H9 (cell line): ENCODE results near the gene PTPRN2. TPM values are rescaled to one million over a fixed set of nuclear protein-coding genes. Genes with fewer than 3 reads are reported as not detected.

ENCODE experiments used
- DNase-seq: peaks from one replicate; pipeline ENCODE4 v3.0.0-alpha.2; 2017
- H2AFZ ChIP-seq: one replicate; pipeline ENCODE4 v1.6.1; 2013; ENCODE audit warnings: mild to moderate bottlenecking, low read length, control low read depth, moderate library complexity
- H2AK5ac ChIP-seq: 2 replicates; pipeline ENCODE4 v1.6.1; 2013; ENCODE audit warnings: low read length, control low read depth, mixed read lengths; ENCODE audit not compliant: insufficient read length
- H2BK120ac ChIP-seq: one replicate; pipeline ENCODE4 v1.6.1; 2013; ENCODE audit warnings: low read depth, mild to moderate bottlenecking, low read length, control low read depth, inconsistent platforms; ENCODE audit not compliant: poor library complexity, severe bottlenecking
- H2BK12ac ChIP-seq: 2 replicates; pipeline ENCODE4 v1.6.1; 2013; ENCODE audit warnings: low read length, control low read depth, mixed read lengths, low read depth; ENCODE audit not compliant: insufficient read length
- H2BK15ac ChIP-seq: 2 replicates; pipeline ENCODE4 v1.6.1; 2013; ENCODE audit warnings: low read depth, low read length, control low read depth
- H2BK20ac ChIP-seq: one replicate; pipeline ENCODE4 v1.6.1; 2013; ENCODE audit warnings: low read depth, mild to moderate bottlenecking, low read length, control low read depth, inconsistent platforms; ENCODE audit not compliant: poor library complexity, severe bottlenecking
- H2BK5ac ChIP-seq: 2 replicates; pipeline ENCODE4 v1.6.1; 2013; ENCODE audit warnings: low read length, control low read depth, mixed read lengths; ENCODE audit not compliant: insufficient read length
- H3K14ac ChIP-seq: 2 replicates; pipeline ENCODE4 v1.6.1; 2013; ENCODE audit warnings: low read length, control low read depth; ENCODE audit not compliant: insufficient read depth
- H3K18ac ChIP-seq: 2 replicates; pipeline ENCODE4 v1.6.1; 2013; ENCODE audit warnings: low read depth, mild to moderate bottlenecking, mixed read lengths, low read length, control low read depth; ENCODE audit not compliant: insufficient read length
- H3K23ac ChIP-seq: 2 replicates; pipeline ENCODE4 v1.6.1; 2013; ENCODE audit warnings: low read length, control low read depth, mixed read lengths, low read depth; ENCODE audit not compliant: insufficient read length
- H3K23me2 ChIP-seq: 2 replicates; pipeline ENCODE4 v1.6.1; 2013; ENCODE audit warnings: low read depth, mild to moderate bottlenecking, mixed read lengths, low read length, control low read depth; ENCODE audit not compliant: insufficient read length, poor library complexity, severe bottlenecking
- H3K27ac ChIP-seq: 2 replicates; pipeline ENCODE4 v1.5.1; 2013; ENCODE audit warnings: low read length, control low read depth, mixed read lengths, low read depth; ENCODE audit not compliant: insufficient read length
- H3K27me3 ChIP-seq: 2 replicates; pipeline ENCODE4 v1.6.1; 2013; ENCODE audit warnings: low read length, control low read depth, inconsistent platforms; ENCODE audit not compliant: insufficient read depth
- H3K4ac ChIP-seq: 2 replicates; pipeline ENCODE4 v1.6.1; 2013; ENCODE audit warnings: low read depth, mild to moderate bottlenecking, control low read depth, inconsistent platforms, low read length, moderate library complexity
- H3K4me1 ChIP-seq: 2 replicates; pipeline ENCODE4 v1.6.1; 2013; ENCODE audit warnings: low read length, control low read depth, inconsistent platforms; ENCODE audit not compliant: insufficient read depth
- H3K4me2 ChIP-seq: 2 replicates; pipeline ENCODE4 v1.6.1; 2013; ENCODE audit warnings: low read length, control low read depth, mixed read lengths; ENCODE audit not compliant: insufficient read length, insufficient read depth
- H3K56ac ChIP-seq: 2 replicates; pipeline ENCODE4 v1.6.1; 2013; ENCODE audit warnings: low read depth, mild to moderate bottlenecking, mixed read lengths, low read length, control low read depth; ENCODE audit not compliant: insufficient read length
- H3K79me1 ChIP-seq: 2 replicates; pipeline ENCODE4 v1.6.1; 2013; ENCODE audit warnings: low read depth, mild to moderate bottlenecking, moderate library complexity, low read length, control low read depth, inconsistent platforms; ENCODE audit not compliant: insufficient read depth, poor library complexity, severe bottlenecking
- H3K79me2 ChIP-seq: 2 replicates; pipeline ENCODE4 v1.6.1; 2013; ENCODE audit warnings: low read length, control low read depth, inconsistent platforms; ENCODE audit not compliant: insufficient read depth
- H3K9ac ChIP-seq: 2 replicates; pipeline ENCODE4 v1.6.1; 2013; ENCODE audit warnings: low read length, control low read depth, mixed read lengths; ENCODE audit not compliant: insufficient read length; ENCODE audit errors: extremely low read depth
- H3K9me3 ChIP-seq: one replicate; pipeline ENCODE4 v1.6.1; 2013; ENCODE audit warnings: low read depth, low read length, inconsistent platforms; ENCODE audit not compliant: control insufficient read depth
- H3T11ph ChIP-seq: one replicate; pipeline ENCODE4 v1.6.1; 2013; ENCODE audit warnings: mild to moderate bottlenecking, low read length, control low read depth, inconsistent platforms
- H4K20me1 ChIP-seq: one replicate; pipeline ENCODE4 v1.6.1; 2013; ENCODE audit not compliant: control insufficient read depth, insufficient read length, insufficient read depth
- H4K5ac ChIP-seq: 2 replicates; pipeline ENCODE4 v1.6.1; 2013; ENCODE audit warnings: low read depth, mild to moderate bottlenecking, mixed read lengths, low read length, control low read depth; ENCODE audit not compliant: insufficient read length
- H4K8ac ChIP-seq: replicated peaks from 2 replicates; pipeline ENCODE4 v1.6.1; 2013; ENCODE audit warnings: low read length, control low read depth, mixed read lengths, low read depth; ENCODE audit not compliant: insufficient read length
- H4K91ac ChIP-seq: 2 replicates; pipeline ENCODE4 v1.6.1; 2013; ENCODE audit warnings: low read depth, mild to moderate bottlenecking, moderate library complexity, mixed read lengths, low read length, control low read depth; ENCODE audit not compliant: insufficient read length
- H3K27ac Mint-ChIP-seq, 3 experiments: 2 replicates in 2 of 3; 3 replicates in 1 of 3; pipeline ENCODE4 v1.8.0; 2020 to 2021; ENCODE audit warnings: mixed read lengths in 3 of 3, mild to moderate bottlenecking in 1 of 3, moderate library complexity in 1 of 3
- H3K27me3 Mint-ChIP-seq: 2 replicates; pipeline ENCODE4 v1.8.0; 2021; ENCODE audit warnings: low read depth, mild to moderate bottlenecking, moderate library complexity, mixed read lengths
- H3K36me3 Mint-ChIP-seq, 3 experiments: 2 replicates in 2 of 3; 3 replicates in 1 of 3; pipeline ENCODE4 v1.8.0; 2020 to 2021; ENCODE audit warnings: low read depth in 3 of 3, mixed read lengths in 3 of 3; ENCODE audit not compliant: insufficient read depth in 1 of 3
- H3K4me1 Mint-ChIP-seq, 2 experiments: 2 replicates each; pipeline ENCODE4 v1.8.0; 2020; ENCODE audit warnings: mixed read lengths in 2 of 2
- H3K4me3 Mint-ChIP-seq, 2 experiments: 2 replicates in 1 of 2; 3 replicates in 1 of 2; pipeline ENCODE4 v1.8.0; 2020 to 2021; ENCODE audit warnings: mild to moderate bottlenecking in 2 of 2, mixed read lengths in 2 of 2, moderate library complexity in 1 of 2
- H3K9me3 Mint-ChIP-seq, 2 experiments: 2 replicates in 1 of 2; 3 replicates in 1 of 2; pipeline ENCODE4 v1.8.0; 2020; ENCODE audit warnings: mild to moderate bottlenecking in 2 of 2, mixed read lengths in 2 of 2, moderate library complexity in 1 of 2
- CTCF ChIP-seq: fragments of 200-600 bp; sonication (generic); conservative IDR thresholded peaks from 3 replicates; pipeline ENCODE4 v1.8.0; 2021; ENCODE audit warnings: antibody characterized with exemption, mild to moderate bottlenecking
- WGBS: extraction: QIAGEN DNeasy Blood & Tissue Kit; methylation state at CpG from one replicate; pipeline ENCODE4 v1.1.7; 2013; ENCODE audit warnings: missing lambda C conversion rate, low lambda C conversion rate, mixed read lengths; ENCODE audit not compliant: insufficient read length; ENCODE audit errors: extremely low coverage; 5-methylcytosine and 5-hydroxymethylcytosine counted together
- total RNA-seq: library from RNA; stranded (reverse); gene quantifications from 2 replicates; pipeline ENCODE4 v1.2.1, GENCODE V29; 2021

Gene PTPRN2
- total RNA-seq, 1 experiment from 2014 or later = 5.2 TPM

GRCh38 chr7:157551325-157552070 lies 1036.1 kb downstream of the PTPRN2 start:
- no peak overlapping the region for H3K18ac ChIP-seq
- no peak overlapping the region for H2BK15ac ChIP-seq
- H4K5ac ChIP-seq = no peak overlapping the region
- H3K23me2 ChIP-seq = no peaks in the 10 kb centered on the region
- 0 out of 4 replicates have a peak, but pooled peaks cover 0 to 3% of the 10 kb centered on the region in 2 experiments for H3K4me1 Mint-ChIP-seq
- H3K9ac ChIP-seq = no peak overlapping the region
- no peak for TF ChIP-seq CTCF
- no peak overlapping the region for H3K4me2 ChIP-seq
- no peak overlapping the region for H3K4me3 Mint-ChIP-seq
- no CpG with 5 or more reads among the region's 13 CpGs for WGBS
- no peaks in the 10 kb centered on the region for H3K4me1 ChIP-seq
- H3T11ph ChIP-seq = no peak overlapping the region
- H3K56ac ChIP-seq = no peak overlapping the region
- no peaks in the 10 kb centered on the region; a peak in 1 of 5 replicates for H3K9me3 Mint-ChIP-seq
- no peak overlapping the region for H2BK12ac ChIP-seq
- no peaks in the 10 kb centered on the region for H3K79me1 ChIP-seq
- no peak overlapping the region for H2AK5ac ChIP-seq
- H2AFZ ChIP-seq = no peak overlapping the region
- H2BK20ac ChIP-seq = no peak overlapping the region
- DNase-seq = no peak
- no peak overlapping the region for H2BK120ac ChIP-seq
- H4K20me1 ChIP-seq = peaks cover 2% of the 10 kb centered on the region
- H3K27me3 Mint-ChIP-seq = peaks cover 52% of the 10 kb centered on the region
- H3K27ac Mint-ChIP-seq = no peak overlapping the region
- peak overlapping the region; percentile 66; the same call in 1 of the 2 replicates for H3K14ac ChIP-seq
- no peaks in the 10 kb centered on the region for H3K9me3 ChIP-seq
- no peaks in the 10 kb centered on the region for H3K79me2 ChIP-seq
- H3K23ac ChIP-seq = no peak overlapping the region
- H3K4ac ChIP-seq = no peak overlapping the region
- H3K27me3 ChIP-seq = no peaks in the 10 kb centered on the region
- peaks cover 0 to 2% (median 0%) of the 10 kb centered on the region in 3 experiments; a peak in 2 of 7 replicates for H3K36me3 Mint-ChIP-seq
- H2BK5ac ChIP-seq = no peak overlapping the region
- H3K27ac ChIP-seq = no peak overlapping the region
- H4K8ac ChIP-seq = no peak overlapping the region
- H4K91ac ChIP-seq = no peak overlapping the region
